Hematopoietic multipotent progenitor cell treated with erythropoietin and hydrocortisone succinate and interleukin-3 and kit ligand, for 4 days (in vitro differentiated cells): ENCODE data around the gene CHSY1.
A peak's percentile ranks its signal among the peaks of the same experiment; 100 is the strongest.
"Not testable (repeated sequence)": the region's sequence is repeated elsewhere in the genome, so short reads cannot be mapped to it uniquely, and the experiment has no call there.

Source experiments
- DNase-seq: peaks from one replicate; pipeline ENCODE4 v3.0.0-alpha.2; 2015

Gene CHSY1

DNA sequence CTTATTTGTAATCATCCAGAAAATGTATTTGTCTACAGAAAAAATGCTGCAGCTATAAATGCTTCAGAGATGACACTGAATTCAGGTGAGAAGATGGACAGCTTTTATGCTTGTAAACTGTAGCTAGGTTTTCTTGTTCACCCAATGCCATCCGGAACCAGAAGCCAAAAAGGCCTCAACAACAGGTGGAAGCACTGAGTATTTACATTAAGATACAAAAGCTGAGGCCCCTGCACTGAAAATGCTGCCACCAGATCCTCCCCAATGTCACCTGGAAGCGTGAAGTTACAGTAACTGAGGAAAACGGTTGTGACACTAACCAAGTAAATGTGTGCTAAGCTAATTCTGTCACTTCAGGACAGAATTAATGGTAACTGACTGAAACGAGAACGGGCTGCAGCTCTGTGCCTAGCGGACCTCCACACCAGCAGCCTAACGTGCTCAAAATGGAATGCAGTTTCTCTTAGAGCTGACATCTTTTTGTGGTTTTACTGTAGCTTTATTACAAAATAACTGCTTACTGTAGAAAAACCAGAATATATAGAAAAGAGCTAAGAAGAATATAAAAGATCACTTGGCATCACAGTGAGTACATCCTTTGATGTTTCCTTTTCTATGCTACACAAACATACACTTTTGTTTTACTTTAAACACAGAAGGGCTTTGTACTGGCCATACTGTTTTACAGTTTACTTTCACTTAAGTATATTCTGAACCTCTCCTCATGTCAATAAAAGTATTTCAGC lies 7.6 kb downstream of the CHSY1 start:
- no peak for DNase-seq

- no peak for DNase-seq
Measured at GRCh38 chr15:101243420-101243819, 8.4 kb downstream of the CHSY1 start.

DNA sequence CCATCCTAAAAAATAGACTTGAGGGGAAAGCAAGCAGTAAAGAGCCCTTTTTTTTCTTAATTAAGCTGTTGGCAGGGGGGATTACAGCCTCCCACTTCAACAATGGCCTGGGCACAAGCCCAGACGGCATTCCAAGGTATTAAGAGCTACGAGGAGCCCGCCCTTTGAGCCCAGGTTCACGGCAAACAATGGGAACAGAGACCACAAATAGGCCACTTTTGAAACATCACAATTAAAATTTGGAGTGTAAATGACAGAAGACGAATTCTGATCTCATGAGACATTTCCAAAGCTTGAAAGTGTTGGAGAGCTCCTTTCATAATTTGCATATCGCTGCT lies 8.9 kb downstream of the CHSY1 start:
- DNase-seq: no peak

DNA sequence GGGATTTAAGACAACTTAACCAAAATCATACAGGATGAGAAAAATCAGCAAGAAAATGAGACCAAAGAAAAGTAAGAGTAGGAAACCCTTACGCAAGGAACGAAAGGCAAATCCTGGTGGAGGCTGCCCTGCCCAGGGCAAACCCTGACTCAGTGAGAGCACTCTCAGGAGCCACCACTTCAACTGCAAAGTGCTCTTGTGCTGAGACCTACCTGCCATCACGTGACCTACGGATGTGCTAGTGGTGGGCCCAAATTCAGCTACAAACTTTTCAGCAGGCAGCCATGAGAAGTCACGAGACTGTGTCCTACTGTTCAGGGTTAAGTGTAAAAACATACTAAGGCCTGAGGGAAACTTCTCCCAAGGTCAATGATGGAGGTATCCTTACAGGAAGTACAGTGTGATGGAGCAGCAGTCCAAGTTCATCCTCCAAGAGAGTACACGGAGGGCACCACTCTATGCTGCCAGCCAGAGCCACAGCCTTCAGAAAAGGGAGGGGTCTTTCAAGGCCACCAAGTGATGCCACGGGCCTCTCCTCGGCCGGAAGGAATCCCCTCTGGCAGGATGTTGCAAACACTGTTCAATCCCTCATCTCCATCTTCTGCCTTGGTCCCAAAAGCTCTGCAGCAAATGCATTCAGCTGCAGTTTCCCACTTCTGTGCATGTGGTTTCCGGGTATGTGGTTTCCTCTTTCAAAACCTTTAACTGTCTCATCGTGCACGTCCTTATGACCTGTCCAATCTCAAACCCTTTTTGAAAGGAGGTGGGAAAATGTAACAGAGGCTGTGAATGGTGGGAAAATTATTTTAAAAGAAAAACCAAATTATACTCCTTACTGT lies 9.5 kb downstream of the CHSY1 start:
- DNase-seq: peak; percentile 93

DNA sequence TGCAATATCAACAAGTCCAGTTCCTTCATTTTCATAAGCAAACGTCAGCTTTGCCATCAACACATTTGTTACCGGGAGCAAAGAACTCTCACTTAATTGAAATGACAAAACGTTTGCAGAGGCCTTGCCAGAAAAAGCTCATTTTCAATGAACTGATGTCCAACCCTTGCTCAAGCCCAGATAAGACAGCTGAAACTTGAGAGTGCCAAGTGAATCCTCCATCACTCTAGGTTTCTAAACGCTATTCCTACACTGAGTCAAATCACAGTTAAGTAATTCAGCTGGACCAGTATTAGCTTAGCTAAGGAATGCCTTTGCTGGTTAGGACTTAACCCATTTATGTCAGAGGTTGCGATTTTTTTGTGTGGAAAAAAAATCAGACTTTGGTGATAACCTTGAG lies 11.5 kb downstream of the CHSY1 start:
- no peak for DNase-seq

DNA sequence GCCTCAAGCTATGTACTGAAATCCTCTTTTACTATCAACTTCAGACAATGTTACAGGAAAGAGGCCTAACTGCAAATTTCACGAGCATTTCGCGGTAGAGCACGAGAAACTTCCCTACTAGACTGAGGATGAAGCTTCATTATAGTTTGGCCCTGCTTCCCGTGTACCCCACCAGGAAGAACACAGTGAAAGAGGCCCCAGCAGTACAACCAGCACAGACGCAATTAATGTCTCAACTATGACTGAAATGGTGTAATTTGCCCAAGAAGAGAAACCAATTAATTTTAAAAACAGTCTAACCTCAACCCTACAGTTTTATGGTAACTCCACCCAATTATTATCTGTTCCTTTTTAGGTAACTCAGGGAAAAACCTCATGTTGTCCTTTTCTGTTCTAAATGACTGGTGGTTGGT lies 12.1 kb downstream of the CHSY1 start:
- peak; percentile 76 for DNase-seq

DNA sequence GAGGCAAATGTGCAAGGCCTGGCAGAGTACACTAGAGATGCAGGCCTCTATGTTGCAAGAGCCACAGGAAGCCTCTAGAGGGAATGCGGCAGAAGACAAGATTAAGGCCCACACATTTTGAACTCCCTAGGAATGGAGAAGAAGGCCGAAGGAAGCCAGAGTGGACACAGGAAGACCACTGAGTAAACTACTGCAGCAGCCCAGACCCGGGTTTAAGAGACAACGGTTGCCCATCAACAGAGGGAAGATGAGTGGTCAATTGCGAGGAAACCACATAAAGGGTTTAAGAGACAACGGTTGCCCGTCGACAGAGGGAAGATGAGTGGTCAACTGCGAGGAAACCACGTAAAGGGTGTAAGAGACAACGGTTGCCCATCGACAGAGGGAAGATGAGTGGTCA lies 14.6 kb downstream of the CHSY1 start:
- DNase-seq: peak; percentile 63

GRCh38 chr15:101233651-101234280 lies 18.1 kb downstream of the CHSY1 start:
- no peak for DNase-seq

- no peak for DNase-seq
Measured at GRCh38 chr15:101232677-101233076, 19.2 kb downstream of the CHSY1 start.

GRCh38 chr15:101228313-101228712 lies 23.5 kb downstream of the CHSY1 start:
- DNase-seq: no peak

DNA sequence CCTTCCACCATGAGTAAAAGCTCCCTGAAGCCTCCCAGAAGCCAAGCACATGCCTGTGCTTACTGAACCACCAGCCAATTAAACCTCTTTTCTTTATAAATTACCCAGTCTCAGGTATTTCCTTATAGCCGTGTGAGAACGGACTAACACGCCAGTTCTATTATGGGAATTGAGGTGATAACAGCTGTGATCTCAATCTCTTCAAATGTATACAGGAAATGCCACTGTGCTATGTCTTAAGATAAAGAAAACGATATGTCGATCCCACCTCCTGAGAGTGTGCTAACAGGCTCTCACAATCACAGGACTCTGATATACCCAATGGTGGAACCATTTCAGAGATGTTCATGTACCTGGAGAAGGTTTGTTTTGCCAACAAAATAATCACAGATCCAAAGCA lies 26.2 kb downstream of the CHSY1 start:
- no peak for DNase-seq

DNA sequence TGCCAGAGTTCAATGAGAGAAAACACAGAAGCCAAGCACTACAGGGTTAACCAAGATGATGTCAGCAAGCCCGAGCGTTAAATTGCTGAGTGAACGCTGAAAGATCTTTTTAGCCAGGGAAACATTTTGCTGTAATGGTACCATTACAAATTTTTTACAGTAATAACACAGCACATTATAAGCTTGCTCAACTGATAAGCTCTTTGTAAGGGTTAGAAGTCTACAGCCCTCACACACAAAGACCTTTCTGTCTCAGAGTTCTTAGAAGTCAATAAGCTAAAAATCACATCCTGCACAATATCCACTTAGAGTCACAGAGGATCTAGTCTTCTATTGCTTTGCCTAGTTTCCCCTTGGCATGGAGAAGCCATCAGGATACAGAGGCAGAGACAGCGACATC lies 29.9 kb downstream of the CHSY1 start:
- DNase-seq: no peak

- DNase-seq: no peak
Measured at GRCh38 chr15:101220060-101220459, 31.8 kb downstream of the CHSY1 start.

DNA sequence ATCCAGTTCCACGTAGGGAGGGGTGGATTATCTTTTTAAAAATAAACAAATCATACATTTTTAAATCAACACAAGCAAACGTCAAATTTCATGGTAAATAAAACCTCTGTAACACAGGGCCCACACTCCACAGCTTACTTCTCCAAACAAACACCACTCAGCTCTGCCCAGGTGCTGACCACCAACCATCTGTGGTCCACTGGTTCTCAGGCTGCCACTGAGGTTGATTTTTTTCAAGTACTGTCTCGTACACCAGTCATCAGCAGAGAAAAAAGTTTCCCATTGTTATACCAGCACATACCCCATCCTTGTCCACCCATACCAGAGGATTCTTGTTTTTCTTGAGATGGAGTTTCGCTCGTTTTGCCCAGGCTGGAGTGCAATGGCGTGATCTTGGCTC lies 32.4 kb downstream of the CHSY1 start:
- DNase-seq: no peak

DNA sequence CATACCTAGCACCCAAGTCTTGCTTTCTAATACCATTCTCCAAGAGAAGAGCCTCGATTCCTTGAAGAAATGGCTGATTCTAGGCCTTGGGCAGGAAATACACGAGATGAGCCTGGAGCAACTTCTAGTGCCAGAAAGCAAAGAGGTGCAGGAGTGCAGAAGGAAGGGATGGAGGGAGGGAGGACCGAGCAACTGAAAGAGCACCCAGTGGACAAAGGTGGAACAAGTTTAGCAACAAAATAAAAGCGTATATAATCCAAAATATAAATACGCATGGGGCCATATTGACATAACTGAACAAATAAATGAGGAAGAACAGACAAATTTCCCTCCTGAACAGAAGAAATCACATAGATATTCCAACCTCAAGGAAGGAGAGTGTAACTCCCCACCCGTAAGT lies 34.4 kb downstream of the CHSY1 start:
- DNase-seq: no peak

DNA sequence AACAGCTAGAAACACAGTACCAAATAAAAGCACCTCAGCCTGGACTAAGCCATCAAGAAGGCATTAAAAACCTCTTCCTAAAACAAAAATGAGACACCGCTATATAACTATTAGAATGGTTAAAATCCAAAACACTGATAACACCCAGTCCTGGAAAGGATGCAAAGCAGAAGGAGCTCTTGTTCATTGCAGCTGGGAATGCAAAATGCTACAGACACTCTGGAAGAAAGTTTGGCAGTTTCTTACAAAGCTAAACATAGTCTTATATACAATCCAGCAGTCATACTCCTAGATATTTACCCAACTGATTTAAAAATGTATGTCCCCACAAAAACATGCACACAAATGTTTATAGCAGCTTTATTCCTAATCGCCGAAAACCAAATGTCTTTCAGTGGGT lies 35.7 kb downstream of the CHSY1 start:
- no peak for DNase-seq

DNA sequence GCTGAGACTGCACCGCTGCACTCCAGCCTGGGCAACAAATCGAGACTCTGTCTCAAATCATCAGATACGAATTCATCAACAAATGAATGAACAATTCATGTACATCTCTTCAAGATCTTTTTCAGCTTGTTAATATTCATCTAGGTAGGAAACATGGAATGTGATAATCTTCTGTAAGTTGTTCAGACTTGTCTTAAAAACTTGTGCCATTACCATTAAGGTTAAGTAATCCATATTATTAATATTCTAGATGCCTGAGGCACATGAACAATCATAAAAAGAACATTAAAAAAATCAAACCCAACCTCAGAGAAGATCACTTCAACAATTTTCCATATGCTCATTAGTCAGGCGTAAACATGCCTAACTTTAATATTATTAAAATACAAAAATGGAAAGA lies 36.2 kb downstream of the CHSY1 start:
- DNase-seq: no peak

DNA sequence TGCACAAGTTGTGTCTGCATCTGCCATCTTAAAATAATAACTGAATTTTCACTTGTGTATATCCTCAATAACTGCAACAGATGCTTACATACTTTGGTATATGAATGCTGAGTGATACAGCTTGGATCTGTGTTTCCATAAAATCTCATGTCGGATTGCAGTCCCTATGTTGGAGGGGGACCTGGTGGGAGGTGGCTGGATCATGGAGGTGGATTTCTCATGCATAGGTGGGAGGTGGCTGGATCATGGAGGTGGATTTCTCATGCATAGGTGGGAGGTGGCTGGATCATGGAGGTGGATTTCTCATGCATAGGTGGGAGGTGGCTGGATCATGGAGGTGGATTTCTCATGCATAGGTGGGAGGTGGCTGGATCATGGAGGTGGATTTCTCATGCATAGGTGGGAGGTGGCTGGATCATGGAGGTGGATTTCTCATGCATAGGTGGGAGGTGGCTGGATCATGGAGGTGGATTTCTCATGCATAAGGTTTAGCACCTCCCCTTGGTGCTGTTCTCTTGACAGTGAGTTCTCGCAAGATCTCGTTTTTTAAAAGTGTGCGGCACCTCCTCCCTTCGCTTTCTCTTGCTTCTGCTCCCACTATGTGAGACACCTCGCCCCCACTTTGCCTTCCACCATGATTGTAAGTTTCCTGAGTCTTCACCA lies 37.3 kb downstream of the CHSY1 start:
- not testable (repeated sequence) for DNase-seq

- no peak for DNase-seq
Measured at GRCh38 chr15:101213570-101213969, 38.3 kb downstream of the CHSY1 start.

DNA sequence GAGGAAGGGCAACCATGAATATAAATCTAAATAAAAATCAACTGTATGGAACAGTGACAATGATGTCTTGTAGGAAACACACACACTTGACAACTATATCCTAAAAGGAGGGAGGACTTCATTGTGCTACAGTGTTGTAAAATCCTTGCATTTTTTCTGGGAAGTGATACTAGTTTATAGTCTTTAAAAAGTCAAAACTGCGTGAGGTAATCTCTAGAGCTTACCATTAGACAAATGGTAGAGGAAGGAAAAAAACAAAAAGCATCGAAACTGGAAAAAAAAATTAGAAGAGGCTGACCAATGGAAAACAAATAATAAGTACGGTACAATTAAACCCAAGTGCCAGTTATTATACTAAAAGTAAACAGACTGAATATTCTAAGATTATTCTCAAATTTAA lies 38.7 kb downstream of the CHSY1 start:
- DNase-seq: no peak

GRCh38 chr15:101211897-101212296 lies 40.0 kb downstream of the CHSY1 start:
- DNase-seq: no peak

DNA sequence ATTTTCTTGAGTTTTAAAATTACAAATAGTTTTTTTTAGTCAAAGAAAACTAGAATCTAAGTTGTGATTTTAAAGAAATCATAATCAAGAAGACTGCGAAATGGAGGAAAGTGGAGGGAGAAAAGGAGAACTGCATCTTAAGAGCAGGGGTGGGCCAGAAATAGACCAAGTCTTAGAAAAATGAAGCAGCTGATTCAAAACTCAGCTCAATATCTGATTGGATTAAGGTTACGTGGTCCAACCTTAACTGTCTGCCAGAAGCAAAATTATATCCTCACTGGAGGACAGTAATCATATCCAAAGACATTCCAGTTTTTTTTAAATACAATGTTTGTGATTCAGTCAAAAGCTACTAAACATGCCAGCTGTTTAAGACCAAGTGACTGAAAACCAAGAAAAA lies 41.4 kb downstream of the CHSY1 start:
- DNase-seq: peak; percentile 39

GRCh38 chr15:101210058-101210457 lies 41.8 kb downstream of the CHSY1 start:
- no peak for DNase-seq
